Measurements from ENCODE around the gene DDO.

Gene DDO

DNA sequence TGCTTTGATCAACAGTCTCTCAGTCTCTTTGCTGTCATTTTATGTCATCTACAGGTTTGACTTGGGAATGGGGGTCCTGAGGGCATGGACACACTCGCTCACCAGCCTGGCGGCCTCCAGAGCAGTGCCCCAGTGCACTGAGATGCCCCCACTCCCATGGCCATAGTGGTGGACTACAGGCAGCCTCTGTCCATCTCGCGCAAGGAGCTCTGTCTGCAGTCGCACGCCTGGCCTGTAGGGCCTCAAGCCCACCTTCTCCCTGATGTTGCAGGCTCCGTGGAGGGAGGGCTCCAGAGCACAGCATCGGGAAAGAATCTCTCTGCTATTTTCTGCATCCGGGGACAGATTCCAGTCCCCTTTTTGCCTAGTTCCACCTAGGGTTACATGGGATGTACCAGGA lies 22.6 kb downstream of the DDO start:
- no peaks in the 10 kb centered on the region for H3K4me1 ChIP-seq
- no peaks in the 10 kb centered on the region for H3K9me3 ChIP-seq
- TF ChIP-seq, protein P1, sequence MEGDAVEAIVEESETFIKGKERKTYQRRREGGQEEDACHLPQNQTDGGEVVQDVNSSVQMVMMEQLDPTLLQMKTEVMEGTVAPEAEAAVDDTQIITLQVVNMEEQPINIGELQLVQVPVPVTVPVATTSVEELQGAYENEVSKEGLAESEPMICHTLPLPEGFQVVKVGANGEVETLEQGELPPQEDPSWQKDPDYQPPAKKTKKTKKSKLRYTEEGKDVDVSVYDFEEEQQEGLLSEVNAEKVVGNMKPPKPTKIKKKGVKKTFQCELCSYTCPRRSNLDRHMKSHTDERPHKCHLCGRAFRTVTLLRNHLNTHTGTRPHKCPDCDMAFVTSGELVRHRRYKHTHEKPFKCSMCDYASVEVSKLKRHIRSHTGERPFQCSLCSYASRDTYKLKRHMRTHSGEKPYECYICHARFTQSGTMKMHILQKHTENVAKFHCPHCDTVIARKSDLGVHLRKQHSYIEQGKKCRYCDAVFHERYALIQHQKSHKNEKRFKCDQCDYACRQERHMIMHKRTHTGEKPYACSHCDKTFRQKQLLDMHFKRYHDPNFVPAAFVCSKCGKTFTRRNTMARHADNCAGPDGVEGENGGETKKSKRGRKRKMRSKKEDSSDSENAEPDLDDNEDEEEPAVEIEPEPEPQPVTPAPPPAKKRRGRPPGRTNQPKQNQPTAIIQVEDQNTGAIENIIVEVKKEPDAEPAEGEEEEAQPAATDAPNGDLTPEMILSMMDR (IDR thresholded peaks at IDR 0.05; ENCODE audit: low read depth, low read length), result 0 out of 2 replicates have a peak, but pooled peaks have one; percentile 17
- no peak for DNase-seq
- H3K4me3 ChIP-seq (ENCODE audit: low read depth, low read length), result no peak overlapping the region
- no peaks in the 10 kb centered on the region for H3K27me3 ChIP-seq
- no peaks in the 10 kb centered on the region for H3K36me3 ChIP-seq

DNA sequence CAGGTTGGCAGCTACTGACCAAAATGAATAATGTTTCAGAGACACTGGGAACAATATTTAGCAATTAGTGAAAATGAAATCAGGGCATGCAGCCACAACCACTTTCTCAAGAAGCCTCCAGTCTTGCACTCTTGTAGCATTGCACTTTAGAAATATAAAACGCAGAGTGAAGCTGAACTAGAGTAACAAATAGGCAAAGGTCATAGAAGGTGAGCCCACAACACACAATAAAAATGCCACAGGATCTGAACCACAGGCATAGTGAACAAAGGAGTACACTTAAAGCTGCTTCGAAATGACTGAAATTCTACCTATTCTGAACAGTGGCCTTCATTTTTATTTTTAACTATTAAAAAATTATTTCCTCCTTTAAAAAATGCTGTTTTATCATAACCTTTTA lies 25.0 kb downstream of the DDO start:
- no peak for DNase-seq
- TF ChIP-seq, protein P1 (IDR thresholded peaks at IDR 0.05; ENCODE audit: low read depth, low read length), result no peak
- Histone ChIP-seq H3K27me3 (no peaks in the 10 kb centered on the region), H3K9me3 (no peaks in the 10 kb centered on the region), H3K4me3 (ENCODE audit: low read depth, low read length) (no peak overlapping the region), H3K4me1 (no peaks in the 10 kb centered on the region), H3K36me3 (no peaks in the 10 kb centered on the region)

DNA sequence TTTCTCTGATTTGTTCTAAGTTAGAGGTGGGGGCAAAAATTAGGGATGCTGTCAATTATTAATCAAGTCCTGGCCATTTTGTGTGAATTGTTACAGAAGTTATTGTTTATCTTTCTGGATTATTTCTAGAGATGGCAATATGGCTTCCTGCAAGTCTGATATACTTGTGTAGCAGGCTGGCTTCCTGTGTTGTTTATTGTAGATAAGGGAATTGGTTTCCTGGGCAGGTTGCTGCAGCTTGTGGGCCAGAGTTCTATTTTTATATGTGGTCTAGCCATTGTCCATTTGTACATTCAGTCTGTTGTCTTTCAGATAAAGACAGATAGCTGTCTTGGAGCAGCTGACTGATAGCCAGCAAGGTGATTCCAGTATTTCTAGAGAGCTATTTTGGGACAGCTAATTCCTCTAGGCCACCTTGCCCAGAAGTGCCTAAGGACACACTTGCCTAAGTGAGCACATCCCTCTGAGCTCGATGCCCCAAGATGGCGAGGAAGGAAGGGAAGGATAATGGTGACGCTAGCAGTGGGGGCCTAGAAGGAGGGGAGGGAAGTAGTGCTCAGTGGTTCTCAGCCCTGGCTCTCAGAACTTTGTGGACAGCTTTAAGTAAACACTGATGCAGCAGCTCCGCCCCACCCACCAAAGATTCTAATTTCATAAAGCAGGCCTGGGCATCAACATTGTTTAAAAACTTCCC lies 25.5 kb downstream of the DDO start:
- DNase-seq, result no peak
- TF ChIP-seq, protein P1 (IDR thresholded peaks at IDR 0.05; ENCODE audit: low read depth, low read length), result no peak

DNA sequence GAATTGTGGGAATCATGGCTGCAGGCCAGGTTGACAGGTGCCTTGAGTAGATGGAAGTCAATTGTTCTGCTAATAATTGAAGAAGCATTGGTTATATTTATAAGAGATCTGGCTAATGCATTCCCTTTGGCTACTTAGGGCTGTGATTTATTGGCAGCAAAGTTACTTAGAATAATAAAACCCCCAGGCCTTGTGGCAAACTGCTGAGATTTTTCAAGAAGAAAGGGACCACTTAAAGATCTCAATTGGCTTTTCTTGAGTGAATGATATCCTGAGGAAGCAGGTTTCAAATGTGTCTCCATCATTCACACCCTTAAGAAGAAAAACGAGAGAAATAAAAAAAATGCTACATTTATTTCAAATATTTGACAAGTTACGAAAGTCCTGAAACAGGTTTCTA lies 27.4 kb downstream of the DDO start:
- H3K4me1 ChIP-seq, result no peaks in the 10 kb centered on the region
- TF ChIP-seq, protein P1 (IDR thresholded peaks at IDR 0.05; ENCODE audit: low read depth, low read length), result no peak
- no peaks in the 10 kb centered on the region for H3K27me3 ChIP-seq
- no peak overlapping the region for H3K4me3 ChIP-seq (ENCODE audit: low read depth, low read length)
- no peaks in the 10 kb centered on the region for H3K36me3 ChIP-seq
- no peaks in the 10 kb centered on the region; the same call in 1 of the 2 replicates for H3K9me3 ChIP-seq
- no peak for DNase-seq

More for the DNA sequence above, 25.5 kb downstream of the DDO start:
- Histone ChIP-seq H3K4me3 (ENCODE audit: low read depth, low read length) (no peak overlapping the region), H3K9me3 (no peaks in the 10 kb centered on the region), H3K36me3 (no peaks in the 10 kb centered on the region), H3K27me3 (no peaks in the 10 kb centered on the region), H3K4me1 (no peaks in the 10 kb centered on the region)

DNA sequence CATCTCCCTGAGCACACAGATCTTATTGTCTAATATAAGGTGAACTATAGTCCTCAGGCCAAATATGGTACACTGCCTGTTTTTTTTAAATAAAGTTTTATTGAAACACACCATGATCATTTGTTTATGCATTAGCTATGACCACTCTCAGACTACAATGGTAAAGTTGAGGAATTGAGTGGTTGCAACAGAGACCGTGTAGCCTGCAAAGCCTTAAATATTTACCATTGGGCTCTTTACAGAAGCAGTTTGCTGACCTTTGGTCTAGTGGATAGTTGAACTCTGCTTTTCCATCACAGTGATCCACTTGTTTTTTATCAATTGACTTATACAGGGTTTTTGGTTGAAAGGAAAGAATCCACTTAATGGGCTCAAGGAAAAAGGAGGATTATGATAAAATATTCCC lies 29.9 kb downstream of the DDO start:
- DNase-seq, result no peak
- H3K4me1 ChIP-seq, result no peaks in the 10 kb centered on the region
- no peaks in the 10 kb centered on the region for H3K36me3 ChIP-seq
- no peak overlapping the region for H3K4me3 ChIP-seq (ENCODE audit: low read depth, low read length)
- H3K9me3 ChIP-seq, result no peaks in the 10 kb centered on the region; the same call in 1 of the 2 replicates
- H3K27me3 ChIP-seq, result no peaks in the 10 kb centered on the region
- TF ChIP-seq, protein P1 (IDR thresholded peaks at IDR 0.05; ENCODE audit: low read depth, low read length), result no peak

DNA sequence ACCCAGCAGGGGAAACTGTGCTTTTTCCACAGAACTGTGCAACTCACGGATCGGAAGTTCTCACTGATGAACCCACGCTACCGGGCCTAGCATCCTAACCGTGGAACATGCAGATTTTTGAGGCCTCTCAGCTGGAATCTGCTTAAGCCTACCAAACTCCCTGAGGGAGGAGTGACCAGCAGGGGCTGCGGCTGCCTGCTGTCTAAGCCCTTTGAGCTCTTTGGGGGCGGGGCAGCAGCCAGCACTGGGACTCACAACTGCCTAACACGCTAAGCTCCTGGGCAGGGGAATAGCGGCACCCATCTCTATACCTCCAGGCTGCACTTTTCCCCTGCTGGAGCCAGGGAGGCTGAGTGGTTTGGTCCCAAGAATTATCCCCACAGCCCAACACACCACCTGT lies 36.8 kb downstream of the DDO start:
- H3K4me3 ChIP-seq (ENCODE audit: low read depth, low read length), result no peak overlapping the region
- TF ChIP-seq, protein P1 (IDR thresholded peaks at IDR 0.05; ENCODE audit: low read depth, low read length), result no peak
- H3K27me3 ChIP-seq, result no peaks in the 10 kb centered on the region
- H3K36me3 ChIP-seq, result no peaks in the 10 kb centered on the region
- no peaks in the 10 kb centered on the region for H3K9me3 ChIP-seq
- no peaks in the 10 kb centered on the region for H3K4me1 ChIP-seq
- DNase-seq, result no peak
